SKM-1 treated with dmso at 0.1 percent for 144 hours (cell line): ENCODE measurements around the gene MC1R.
"Not testable (repeated sequence)": the region's sequence is repeated elsewhere in the genome, so short reads cannot be mapped to it uniquely, and the experiment has no call there.

Experiments
- DNase-seq: peaks from one replicate; lab custom pipeline; 2025; ENCODE audit not compliant: unreplicated experiment; lab: John Stamatoyannopoulos, UW

Gene MC1R

DNA sequence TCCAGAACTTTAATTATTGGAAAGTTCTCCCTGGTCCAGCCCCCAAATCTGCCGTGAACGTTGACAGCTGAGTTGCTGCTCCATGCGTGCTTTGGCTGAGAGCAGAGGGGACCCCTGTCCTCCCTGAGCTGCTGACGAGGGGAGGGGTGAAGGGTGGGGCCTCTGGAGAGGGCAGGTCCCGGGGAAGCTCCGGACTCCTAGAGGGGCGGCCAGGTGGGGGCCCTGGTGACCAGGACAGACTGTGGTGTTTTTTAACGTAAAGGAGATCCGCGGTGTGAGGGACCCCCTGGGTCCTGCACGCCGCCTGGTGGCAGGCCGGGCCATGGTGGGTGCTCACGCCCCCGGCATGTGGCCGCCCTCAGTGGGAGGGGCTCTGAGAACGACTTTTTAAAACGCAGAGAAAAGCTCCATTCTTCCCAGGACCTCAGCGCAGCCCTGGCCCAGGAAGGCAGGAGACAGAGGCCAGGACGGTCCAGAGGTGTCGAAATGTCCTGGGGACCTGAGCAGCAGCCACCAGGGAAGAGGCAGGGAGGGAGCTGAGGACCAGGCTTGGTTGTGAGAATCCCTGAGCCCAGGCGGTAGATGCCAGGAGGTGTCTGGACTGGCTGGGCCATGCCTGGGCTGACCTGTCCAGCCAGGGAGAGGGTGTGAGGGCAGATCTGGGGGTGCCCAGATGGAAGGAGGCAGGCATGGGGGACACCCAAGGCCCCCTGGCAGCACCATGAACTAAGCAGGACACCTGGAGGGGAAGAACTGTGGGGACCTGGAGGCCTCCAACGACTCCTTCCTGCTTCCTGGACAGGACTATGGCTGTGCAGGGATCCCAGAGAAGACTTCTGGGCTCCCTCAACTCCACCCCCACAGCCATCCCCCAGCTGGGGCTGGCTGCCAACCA lies at the start of gene MC1R:
MC1R (plus strand) TSS at position 410 of the 895 bp plus-strand sequence; CDS start at position 807, 397 bp downstream.
- no peak for DNase-seq

DNA sequence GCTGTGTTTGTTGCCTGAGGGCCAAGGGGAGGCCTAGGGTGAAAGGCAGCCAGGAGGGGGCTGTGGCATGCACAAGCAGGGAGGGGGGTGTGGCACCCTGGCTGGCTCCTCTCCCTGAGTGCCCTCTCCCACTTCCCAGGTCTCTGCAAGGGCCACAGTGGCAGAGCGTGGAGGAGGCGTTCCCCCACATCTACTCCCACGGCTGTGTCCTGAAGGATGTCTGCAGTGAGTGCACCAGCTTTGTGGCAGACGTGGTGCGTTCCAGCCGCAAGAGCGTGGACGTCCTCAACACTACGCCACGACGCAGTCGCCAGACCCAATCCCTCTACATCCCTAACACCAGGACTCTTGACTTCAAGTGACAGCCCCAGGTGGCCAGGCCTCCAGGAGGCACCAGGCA lies 48.8 kb upstream of the MC1R start:
- no peak for DNase-seq

DNA sequence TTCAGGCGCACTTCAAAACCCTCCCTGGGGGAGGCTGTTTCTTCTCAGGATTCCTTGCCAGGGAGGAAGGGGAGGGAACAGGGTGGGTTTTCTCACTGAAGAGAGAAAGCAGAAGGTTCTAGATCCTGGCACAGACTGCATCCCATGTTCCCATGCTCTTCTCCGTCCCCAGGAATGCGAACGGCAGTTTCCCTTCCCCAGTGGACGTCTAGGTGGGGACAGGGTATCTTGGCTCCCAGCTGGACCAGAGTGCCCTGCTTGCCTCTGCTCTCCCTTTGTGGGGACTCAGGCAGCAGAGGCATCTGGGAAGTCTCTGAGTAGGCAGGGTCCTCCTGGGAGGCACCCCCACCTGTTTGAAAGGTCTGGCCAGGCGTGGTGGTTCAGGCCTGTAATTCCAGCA lies 48.2 kb upstream of the MC1R start:
- no peak for DNase-seq

DNA sequence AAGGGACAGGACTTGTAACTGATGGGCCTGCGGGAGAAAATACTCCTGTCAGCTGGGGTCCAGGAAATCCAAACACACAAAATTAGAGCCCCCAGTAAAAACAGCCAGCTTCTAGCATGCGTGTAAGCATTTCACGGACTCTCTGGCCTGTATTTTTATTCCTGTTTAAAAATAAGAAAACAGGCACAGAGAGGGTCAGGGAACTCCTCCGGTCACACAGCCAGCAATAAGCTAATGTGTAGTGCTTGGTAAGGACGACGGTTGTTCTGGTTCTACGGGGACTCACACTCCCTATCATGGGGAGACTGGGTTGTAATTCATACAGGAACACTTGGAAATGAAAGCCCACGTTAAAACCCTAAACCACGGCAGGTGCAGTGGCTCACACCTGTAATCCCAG lies 46.8 kb upstream of the MC1R start:
- DNase-seq, result no peak

DNA sequence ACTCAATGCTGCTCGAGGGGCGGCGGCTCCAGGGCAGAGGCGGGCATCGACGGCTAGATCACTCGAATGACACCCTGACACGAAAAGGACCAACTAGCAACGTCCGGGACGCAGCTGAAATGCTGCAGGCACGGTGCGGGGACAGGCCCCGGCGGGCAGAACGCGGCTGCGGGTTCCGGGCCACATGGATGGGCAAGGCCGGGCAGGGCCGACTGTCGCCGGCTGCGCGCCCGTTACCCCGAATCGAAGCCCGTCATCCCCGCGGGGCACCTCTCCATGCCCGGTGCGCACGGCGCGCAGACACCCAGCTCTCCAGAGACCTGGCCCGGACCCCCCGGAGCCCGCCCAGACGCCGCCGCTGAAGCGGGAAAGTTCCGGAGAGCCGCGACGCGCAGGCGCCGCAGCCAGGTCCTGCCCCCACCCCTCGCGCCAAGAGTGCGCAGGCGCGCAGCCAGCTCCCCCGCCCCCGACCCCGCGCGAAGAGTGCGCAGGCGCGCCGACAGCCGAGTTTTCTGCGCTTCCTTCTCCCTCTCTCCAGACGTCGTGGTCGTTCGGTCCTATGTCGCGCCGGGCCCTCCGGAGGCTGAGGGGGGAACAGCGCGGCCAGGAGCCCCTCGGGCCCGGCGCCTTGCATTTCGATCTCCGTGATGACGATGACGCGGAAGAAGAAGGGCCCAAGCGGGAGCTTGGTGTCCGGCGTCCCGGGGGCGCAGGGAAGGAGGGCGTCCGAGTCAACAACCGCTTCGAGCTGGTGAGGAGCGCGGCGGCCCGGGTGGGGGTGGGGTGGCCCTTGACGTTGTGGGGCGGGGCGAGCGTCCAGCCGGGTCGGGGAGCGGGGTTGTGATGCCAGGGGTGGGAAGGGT lies 45.3 kb upstream of the MC1R start, which contains the start of gene TCF25:
TCF25 (plus strand) TSS at position 484 of the 863 bp plus-strand sequence; CDS start at position 560, 76 bp downstream.
- DNase-seq, result peak; percentile 72

DNA sequence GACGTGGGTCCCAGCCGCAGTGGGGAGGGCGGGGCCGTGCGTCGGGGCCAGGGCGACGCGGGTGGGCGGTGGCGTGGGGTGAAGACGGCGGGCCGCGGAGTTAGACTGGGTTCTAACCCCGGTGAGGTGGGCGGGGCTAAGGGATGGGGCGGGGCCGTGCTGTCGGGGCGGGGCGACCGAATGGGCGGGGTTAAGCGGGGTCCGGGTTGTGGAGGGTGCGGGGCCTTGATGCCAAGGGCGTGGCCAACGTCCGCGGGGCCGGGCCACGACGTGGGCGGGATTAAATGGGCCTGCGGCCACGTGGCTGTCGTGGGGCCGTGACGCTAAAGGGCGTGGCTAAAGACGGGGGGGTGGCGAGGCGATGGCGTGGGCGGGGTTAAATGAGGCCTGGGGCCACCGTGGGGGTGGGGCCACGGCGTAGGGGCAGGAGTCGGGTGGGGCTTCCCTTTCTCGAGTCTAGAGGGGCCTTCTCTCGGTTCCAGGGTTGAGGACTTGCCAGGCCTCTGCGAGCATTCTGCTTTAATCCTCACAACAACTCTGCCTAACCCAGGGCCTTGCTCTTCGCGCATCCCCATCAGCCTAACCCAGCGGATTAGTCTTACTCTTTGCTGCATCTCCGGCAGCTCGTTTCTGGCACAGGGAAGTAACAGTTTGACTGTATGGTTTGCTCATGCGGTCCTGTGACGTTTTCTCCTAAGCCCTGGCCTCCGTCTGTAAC lies 44.5 kb upstream of the MC1R start:
- peak; percentile 90 for DNase-seq

DNA sequence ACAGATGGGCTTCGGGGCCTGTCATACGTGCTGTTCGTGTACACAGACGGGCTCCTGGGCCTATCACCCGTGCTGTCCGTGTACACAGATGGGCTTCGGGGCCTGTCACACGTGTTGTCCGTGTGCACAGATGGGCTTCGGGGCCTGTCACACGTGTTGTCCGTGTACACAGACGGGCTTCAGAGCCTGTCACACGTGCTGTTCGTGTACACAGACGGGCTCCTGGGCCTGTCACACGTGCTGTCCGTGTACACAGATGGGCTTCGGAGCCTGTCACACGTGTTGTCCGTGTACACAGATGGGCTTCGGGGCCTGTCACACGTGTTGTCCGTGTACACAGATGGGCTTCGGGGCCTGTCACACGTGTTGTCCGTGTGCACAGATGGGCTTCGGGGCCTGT lies 39.5 kb upstream of the MC1R start:
- not testable (repeated sequence) for DNase-seq

DNA sequence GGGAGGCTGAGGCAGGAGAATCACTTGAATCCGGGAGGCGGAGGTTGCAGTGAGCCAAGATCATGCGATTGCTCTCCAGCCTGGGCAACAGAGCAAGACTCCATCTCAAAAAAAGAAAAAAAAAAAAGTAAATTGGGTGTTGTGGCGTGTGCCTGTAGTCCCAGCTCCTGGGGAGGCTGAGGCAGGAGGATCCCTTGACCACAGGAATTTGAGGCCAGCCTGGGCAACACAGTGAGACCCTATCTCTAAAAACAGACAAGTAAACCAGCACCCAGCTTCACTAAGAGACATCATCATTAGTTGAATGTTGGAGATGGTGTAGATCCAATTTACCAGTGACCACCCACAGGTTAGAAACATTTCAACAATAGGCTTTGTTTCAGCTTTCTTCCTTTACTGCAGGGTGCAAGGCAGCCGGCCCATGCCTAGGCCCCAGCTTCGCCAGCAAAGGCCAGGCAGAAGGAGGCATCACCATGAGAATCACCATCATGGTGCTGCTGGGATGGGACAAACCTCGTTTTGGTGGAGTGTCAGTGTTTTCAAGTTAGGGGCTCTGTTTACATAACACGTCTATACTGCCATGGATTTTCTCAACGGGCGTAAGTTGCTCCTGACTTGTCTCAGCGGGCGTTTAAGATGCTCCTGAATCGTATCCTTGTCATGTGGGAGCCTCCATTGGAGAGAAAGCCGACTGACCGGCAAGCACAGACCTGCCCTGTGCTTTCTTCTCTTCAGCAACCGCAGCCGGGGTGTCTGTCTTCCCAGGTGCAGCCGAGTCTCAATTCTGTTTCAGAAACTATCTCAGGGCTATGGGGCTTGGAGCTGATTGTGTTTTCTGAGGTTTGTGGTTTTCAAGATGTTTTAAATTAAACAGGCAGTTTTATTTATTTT lies 37.9 kb upstream of the MC1R start:
- DNase-seq, result no peak

DNA sequence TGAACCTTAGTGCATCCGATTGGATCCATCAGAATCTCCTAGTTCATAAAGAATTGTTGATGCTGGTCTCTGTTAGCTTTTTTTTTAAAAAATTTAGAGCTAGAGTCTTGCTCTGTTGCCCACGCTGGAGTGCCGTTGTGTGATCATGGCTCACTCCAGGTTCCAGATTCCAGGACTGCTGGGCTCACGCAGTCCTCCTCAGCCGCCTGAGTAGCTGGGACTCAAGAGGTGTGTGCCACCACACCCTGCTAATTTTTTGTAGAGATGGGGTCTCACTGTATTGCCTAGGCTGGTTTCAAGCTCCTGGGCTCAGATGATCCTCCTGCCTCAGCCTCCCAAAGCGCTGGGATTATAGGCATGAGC lies 37.3 kb upstream of the MC1R start:
- no peak for DNase-seq

DNA sequence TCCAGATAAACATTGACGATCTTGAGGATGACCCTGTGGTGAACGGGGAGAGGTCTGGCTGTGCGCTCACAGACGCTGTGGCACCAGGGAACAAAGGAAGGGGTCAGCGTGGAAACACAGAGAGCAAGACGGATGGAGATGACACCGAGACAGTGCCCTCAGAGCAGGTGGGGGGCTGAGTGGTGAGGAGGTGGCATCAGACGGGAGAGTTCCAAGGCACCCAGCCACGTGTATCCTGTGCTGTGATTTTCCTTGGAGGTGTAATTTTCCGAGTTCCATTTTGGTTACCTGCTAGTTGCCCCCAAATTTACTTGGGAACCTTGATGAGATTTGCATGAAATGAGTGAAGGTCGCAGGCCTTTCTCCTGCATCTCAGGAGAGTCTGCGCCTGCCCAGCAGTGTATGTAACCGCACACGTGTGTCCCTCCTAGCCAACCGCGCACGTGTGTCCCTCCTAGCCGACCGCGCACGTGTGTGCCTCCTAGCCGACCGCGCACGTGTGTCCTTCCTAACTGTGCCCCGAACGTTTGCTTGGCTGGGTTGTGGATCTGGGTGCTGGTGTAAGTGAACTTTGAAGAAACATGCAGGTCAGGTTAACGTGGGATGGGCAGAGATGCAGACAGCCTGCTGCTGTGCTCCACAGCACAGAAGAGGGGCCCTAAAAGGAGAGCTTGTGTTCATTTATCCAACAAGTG lies 35.2 kb upstream of the MC1R start:
- no peak for DNase-seq

DNA sequence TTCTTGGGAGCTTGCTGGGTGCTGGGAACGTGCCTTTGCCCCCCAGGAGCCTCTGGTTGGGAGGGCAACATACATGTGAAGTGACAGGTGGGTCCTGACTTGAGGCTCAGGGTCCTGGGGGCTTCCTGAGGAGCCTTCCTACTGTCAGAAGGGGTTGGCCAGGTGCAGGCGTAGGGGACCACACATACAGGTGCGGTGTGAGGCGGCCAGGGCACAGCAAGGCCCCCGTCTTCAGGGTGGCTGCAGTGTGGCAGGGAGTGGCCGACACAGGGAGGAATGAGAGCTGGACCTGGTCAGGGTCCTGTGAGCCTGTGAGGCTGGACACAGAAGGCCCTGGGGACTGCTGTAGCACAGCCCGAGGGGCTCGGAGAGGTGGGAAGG lies 34.6 kb upstream of the MC1R start:
- no peak for DNase-seq

DNA sequence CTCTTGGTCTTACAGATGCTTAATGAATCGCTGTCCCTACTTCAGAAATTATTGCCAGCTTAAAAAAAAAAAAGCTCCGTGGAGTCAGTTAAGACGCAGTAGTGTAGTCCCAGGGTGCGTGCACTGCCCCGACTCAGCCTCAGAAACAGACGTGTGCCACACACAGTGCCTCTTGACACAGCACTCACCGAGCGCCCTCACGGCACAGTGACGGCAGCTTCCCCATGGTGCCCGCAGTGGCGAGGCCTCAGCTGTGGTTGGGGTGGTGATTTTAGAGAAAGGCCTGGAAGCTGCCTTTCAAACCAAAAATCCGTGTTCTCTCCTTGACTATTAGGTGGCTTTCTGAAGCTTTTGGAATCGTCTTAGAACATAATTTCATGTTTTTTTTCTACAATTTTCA lies 31.4 kb upstream of the MC1R start:
- DNase-seq, result no peak

DNA sequence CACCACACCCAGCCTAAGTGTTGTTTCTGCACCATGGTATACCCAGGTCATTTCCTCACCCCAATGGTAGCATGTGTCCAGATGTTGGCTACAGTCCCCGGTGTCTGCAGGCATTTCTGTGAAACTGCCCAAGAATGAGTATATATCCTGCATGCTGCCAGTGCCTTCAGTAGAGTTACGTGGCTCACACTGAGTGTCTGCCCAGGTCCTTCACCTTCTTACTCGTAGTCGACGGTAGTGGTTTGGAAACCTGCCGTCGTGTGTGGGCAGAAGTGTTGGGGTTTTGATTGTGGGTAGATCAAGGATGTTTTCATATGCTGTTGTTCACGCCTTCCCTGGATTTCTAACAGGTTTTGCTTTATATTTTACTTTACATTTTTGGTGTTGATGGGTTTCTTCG lies 28.5 kb upstream of the MC1R start:
- DNase-seq, result no peak

DNA sequence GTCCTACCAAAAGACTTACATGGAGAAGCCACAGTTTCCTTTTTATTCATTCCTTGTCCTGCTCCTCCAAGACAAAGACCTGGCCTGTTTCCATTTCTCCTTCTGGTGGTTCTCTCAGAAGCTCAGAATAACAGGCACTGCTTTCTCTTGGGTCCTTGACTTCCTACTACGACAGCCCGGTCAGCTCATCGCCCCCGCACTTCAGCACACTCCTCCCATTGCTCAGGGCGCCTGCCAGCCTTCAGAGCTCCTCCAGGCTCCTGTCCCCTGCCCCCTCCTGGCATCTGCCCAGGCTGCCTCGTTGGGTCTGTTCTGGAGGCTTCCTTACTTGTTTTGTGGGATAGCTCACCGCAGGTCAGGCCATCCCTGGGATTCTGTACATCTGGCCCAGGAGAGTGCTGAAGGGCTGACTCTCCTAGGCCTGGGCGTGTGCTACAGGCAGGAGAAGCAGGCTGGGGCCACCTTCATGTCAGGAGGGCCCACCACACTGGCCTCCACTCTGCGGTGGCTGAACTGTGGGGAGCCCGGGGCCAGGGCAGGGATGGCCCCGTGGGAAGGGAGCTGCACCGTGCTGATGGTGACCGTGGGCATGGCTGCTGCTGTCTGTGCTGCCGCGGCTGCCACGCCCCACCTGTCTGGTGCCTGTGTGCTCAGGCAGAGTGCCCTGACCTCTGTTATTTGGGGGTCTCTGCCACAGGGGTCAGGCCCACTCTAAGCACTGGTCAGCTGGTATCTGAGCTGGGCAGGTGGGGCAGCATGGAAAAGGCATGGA lies 27.6 kb upstream of the MC1R start:
- DNase-seq, result no peak

DNA sequence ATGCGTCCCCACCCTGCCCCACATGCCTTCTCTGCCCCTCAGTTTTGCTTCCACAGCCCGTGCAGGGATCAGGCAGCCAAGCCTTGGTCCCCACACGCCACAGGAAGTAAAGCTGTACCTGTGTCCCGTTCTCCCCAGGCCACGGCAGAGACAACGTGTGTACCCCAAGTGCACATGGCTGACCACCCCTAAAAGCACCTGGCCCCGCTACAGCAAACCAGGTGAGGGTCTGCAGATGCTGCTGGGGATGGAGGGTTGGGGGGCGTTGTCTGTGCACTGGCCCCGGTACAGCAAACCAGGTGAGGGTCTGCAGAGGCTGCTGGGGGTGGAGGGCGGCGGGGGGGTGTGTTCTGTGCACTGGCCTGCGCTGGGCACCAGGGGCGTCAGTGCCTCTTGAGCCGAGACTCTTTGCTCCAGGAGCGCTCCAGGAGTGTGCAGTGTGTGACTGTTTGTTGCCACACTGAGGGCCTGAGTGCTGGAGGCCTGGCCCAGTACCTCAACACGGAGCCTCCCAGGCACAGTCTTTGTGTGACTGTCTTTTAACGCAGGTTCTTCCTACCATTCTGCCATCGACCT lies 26.5 kb upstream of the MC1R start:
- no peak for DNase-seq

DNA sequence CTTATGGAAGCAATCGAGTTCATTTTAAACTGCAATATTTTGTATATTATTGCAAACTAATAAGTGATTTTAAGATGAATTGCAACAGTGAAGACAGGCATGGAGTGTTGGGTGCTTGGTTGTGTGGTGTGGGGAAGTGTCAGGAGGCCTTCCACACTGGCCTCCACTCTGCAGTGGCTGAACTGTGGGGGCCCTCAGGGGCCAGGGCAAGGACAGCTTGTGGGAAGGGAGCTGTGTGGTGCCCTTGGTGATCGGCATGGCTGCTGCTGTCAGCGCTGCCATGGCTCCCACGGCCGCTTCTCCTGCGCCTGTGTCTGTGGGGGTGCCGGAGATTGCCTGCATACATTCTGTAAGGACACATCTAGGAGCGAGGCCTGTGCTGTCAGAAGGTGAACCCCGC lies 26.0 kb upstream of the MC1R start:
- DNase-seq, result no peak

DNA sequence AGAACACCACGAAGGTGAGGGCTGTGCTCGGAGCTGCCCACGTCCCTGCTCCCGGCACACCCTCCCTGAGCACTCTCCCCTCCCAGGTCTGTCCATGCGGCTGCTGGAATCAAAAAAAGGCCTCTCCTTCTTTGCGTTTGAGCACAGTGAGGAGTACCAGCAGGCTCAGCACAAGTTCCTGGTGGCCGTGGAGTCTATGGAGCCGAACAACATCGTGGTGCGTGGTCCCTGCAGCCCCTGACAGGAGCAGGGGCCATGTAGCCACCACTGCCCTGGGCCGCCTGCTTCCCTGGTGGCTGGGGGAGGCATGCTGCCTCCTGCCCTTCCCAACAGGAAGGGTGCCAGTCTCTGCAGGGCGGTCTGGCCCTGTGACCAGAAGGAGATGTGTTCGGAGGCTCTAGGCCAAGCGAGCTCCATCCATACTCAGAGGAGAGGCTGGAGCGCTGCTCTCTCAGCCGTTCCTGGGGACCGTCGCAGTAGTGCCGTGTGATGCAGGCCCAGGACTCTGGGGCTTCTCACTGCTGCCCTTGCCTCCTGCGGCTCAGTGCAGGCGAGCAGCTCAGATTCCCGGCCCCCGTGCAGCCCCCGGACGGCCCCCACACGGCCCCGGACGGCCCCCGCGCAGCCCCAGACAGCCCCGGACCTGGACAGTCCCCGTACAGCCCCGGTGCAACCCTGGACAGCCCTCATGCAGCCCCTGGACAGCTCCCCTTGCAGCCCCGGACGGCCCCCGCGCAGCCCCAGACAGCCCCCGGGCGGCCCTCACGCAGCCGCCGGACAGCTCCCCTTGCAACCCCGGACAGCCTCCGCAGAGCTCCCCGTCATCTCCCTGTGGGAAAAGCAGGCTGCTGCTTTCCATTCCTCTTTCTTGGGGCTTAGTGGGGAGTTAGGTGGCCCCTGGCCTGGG lies 24.8 kb upstream of the MC1R start:
- DNase-seq, result no peak
